GM18870 (cell line): ENCODE results near the gene LSP1.
"Not testable (repeated sequence)": the region's sequence is repeated elsewhere in the genome, so short reads cannot be mapped to it uniquely, and the experiment has no call there.

Experiments used
- ATAC-seq: cut with Tn5 transposase; IDR thresholded peaks from one replicate; pipeline ENCODE4 v1.9.1; 2021; ENCODE audit warnings: moderate library complexity; ENCODE audit not compliant: unreplicated experiment

The LSP1 gene

DNA sequence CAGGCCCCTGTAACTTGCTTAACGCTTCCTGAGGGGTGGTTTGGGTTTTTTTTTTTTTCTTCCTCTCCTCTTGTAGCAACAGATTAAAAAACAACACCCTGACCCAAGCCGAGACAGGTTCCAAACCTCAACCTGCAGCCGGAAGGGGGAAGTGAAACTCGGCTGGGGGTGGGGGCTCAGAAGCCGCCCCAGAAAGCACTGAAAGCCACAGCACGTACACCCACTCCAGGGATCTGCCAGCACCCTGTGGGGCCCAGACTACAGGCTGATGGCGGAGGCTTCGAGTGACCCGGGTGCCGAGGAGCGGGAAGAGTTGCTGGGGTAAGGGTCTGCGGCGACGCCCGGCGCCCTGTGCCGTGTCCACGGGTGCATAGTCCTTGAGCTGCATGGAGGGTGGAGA, at the start of gene LSP1:
TSS of gene LSP1 (plus strand) at position 208 of the 400 bp plus-strand sequence. CDS start at position 269, 61 bp downstream.
- ATAC-seq: no peak

DNA sequence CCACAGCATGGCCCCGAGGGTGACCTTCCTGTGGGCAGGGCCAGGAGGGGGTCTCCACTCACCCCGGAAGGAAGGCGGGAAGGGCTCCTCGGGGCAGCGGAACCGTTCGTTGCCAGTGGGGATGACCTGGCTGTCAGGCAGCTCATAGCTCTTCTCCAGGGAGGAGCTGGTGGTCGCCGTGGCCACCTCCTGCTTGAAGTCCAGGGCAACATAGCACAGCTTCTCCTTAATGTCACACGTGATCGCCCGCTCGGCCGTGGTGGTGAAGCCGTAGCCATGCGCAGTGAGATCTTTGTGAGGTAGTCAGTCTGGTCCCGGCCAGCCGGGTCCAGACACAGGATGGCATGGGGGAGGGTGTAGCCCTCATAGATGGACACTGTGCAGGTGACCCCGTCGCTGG, 49.6 kb upstream of the LSP1 start:
- ATAC-seq: no peak

GRCh38 chr11:1803835-1804519, 48.9 kb upstream of the LSP1 start:
- ATAC-seq: not testable (repeated sequence)

GRCh38 chr11:1805525-1805924, 47.4 kb upstream of the LSP1 start:
- ATAC-seq: no peak

DNA sequence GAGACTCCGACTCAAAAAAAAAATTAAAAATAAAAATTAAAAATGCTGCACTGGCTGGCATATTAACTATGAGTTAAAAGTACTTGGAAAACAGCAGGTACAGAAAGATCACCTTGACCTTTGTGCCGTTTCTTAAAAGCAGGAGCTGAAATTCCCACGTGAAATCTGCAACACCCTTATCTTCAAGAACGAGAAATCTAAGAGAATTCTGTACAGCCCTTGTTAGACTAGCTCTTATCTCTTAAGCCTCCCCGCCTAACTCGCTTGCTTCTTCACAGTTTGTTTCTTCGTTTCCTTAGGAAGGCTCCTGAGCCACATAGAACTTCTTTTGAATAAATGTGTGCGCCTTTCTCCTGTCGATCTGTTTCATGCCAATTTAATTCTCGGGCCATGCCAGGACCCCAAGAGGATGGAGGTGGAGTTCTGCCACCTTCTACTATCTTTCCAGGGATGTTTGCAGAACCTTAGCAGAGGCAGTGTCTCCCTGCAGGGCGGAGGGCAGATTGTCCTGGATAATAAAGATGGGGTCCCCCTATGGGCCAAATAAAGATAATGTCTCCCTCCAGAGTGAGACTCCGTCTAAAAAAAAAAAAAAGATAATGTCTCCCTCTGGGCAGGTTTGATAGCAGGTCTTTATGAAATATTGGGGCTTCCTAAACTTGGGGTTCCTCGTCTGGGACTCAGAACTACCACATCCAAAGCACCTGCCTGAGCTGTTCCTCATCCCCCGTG, 45.5 kb upstream of the LSP1 start:
- ATAC-seq: no peak

- no peak for ATAC-seq
These were observed 42.1 kb upstream of the LSP1 start for GRCh38 chr11:1810761-1811160.

- no peak for ATAC-seq
These were observed 40.6 kb upstream of the LSP1 start for GRCh38 chr11:1812274-1812673.

DNA sequence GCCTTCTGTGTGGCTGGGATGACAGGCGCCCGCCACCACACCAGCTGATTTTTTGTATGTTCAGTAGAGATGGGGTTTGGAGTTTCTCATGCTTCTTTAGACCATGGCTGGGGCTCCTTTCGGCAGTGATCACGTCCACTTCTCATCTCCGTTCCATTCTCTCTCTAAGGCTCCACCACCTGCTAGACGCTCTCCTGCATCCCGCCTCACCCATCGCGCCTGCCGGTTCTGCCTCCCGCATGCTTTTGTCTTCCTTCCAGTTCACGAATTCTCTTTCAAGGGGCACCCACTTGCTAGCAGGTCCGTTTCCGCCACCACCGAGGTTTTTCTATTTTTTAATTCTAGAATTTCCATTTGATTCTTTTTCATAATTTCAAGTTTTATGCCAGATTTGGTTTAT, 40.1 kb upstream of the LSP1 start:
- ATAC-seq: no peak

GRCh38 chr11:1813356-1813755, 39.5 kb upstream of the LSP1 start:
- not testable (repeated sequence) for ATAC-seq

GRCh38 chr11:1814691-1815090, 38.2 kb upstream of the LSP1 start:
- no peak for ATAC-seq

DNA sequence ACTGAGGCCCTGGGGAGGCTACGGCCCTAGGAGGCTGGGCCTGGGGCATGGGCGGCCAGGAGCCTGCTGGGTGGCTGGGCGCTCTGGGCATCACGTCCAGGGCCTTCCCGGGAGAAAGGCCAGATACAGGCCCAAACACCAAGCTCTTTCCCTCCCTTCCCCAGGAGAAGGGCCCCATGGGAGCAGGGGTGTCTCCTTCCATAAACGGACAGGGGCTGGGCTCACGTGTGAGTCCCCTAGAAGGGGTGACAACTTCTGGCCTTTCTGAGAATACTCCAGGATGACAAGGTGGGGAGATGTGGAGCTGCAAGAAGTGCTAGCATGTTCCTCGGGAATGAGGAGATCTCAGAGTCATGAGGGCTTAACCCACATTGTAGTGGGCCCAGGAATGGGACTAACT, 37.6 kb upstream of the LSP1 start:
- no peak for ATAC-seq

DNA sequence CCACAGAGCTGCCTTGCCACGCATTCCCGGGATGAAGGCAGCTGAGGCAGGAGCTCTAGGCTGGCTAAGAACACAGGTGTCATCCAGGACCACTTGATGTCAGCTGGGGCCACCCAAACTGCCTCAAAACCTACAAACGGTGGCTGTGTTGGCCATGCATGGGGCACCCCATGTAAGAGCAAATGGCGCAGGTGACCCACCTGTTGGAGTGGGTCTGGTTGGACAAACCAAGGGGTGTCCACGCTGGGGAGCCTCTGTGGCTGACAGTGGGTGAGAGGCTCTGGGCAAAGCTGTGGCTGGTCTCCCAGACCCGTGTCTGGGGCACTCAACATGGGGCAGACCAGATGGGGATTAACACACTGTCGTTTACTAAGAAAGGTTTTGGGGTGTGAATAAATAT, 37.1 kb upstream of the LSP1 start:
- no peak for ATAC-seq

GRCh38 chr11:1817000-1817399, 35.9 kb upstream of the LSP1 start:
- no peak for ATAC-seq

GRCh38 chr11:1817511-1817910, 35.4 kb upstream of the LSP1 start:
- ATAC-seq: no peak

GRCh38 chr11:1819074-1819473, 33.8 kb upstream of the LSP1 start:
- ATAC-seq: no peak

- no peak for ATAC-seq
These were observed 32.2 kb upstream of the LSP1 start for GRCh38 chr11:1820463-1821325.

- no peak for ATAC-seq
These were observed 31.3 kb upstream of the LSP1 start for GRCh38 chr11:1821562-1821961.

GRCh38 chr11:1822648-1823375, 30.1 kb upstream of the LSP1 start:
- no peak for ATAC-seq

DNA sequence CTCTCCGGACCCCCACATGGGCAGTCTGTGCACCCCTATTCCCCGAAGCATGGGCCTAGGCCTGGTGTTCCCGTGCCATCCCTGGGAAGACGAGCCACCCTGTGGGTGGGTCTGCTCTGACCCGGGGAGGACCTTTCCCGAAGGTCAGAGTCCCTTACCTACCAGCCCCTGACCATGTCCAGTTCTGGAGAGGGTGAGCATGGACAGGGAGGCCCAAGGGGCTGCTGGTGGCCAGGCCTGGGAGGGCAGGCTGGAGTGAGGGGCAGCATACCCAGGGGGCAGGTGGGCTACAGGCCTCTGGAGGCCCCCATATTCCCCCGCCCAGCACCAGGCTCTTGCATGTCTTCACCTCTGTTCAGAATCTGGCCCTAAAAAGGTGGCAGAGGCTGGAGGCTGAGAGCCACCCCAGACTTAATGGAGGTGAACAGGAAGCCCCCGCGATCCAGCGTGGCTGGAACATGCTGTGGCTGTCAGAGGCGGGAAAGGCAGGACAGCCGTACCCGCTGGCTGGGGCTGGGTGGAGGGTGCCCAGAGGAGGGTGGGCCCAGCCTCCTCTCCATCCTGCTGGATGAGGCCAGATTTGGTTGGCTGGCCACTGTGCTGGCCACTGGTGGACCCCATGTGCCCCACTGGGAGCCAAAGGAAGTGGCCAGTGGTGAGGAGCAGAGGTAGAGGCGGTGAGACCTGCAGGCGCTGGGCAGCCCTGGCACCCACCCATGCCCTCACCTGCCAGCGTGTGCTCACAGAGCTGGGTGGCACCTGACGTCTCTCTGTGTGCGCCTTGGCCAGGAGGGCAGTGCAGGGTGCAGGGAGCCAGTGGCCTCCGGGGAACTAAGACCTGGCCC, 29.3 kb upstream of the LSP1 start:
- ATAC-seq: no peak
